NT2/D1 (cell line): ENCODE data around the gene RAB11FIP3.

ENCODE experiments used
- SUZ12 ChIP-seq: IDR thresholded peaks from 2 replicates; pipeline ENCODE4 v1.6.1; 2011; ENCODE audit not compliant: insufficient read length, insufficient read depth; ENCODE audit errors: extremely low read depth
- YY1 ChIP-seq: IDR thresholded peaks from 2 replicates; pipeline ENCODE4 v1.6.1; 2011; ENCODE audit not compliant: insufficient read length, insufficient read depth
- ZNF274 ChIP-seq: IDR thresholded peaks from 2 replicates; pipeline ENCODE4 v1.6.1; 2011; ENCODE audit warnings: mild to moderate bottlenecking, low read depth, low read length

DNA sequence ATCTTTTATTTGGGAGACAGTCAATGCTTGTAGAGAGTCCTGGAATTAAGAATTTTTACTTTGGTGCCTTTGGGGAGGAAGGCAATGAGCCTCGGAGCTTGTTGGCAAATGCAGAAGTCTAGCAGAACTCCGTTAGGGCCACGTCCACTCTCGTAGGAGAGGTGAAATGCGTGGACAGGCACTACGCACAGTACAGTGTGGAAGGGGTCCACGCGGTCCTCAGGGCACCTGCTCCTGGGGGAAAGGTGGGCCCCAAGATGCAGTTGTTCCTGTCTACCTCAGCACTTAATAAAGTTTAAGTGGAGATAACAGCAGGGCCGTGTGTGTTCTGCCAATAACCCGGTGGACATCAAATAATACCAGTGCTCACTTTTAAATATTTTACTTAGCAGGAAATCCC lies 1.8 kb downstream of the RAB11FIP3 start:
- TF ChIP-seq ZNF274, result no peak
- TF ChIP-seq SUZ12, result no peak
- no peak for TF ChIP-seq YY1
